Adrenal gland (tissue), 12 donors: Measurements from ENCODE around the gene ALB. TPM values are rescaled to one million over a fixed set of nuclear protein-coding genes. Genes with fewer than 3 reads are reported as not detected.

Experiments used
- DNase-seq, 7 donors: peaks; one replicate each; pipeline ENCODE4 v3.0.0-alpha.2; 2019 to 2020
- H3K27ac ChIP-seq, 5 donors: fragments of 200-600 bp; sonication (generic) in 4 of 5; 1 replicate in 3 of 5; 2 replicates in 2 of 5; pipeline versions ENCODE4 v1.5.1 to v1.8.0; 2016 to 2020; ENCODE audit warnings: mild to moderate bottlenecking in 1 of 5
- H3K27me3 ChIP-seq: fragments of 200-600 bp; 2 replicates; pipeline ENCODE4 v1.8.0; 2021
- H3K36me3 ChIP-seq, 2 donors: fragments of 200-600 bp; replicated peaks in 1 of 2; 1 replicate in 1 of 2; 2 replicates in 1 of 2; pipeline versions ENCODE4 v1.5.1 to v1.8.0; 2018 to 2022
- H3K4me1 ChIP-seq, 2 donors: fragments of 200-600 bp; replicated peaks in 1 of 2; 1 replicate in 1 of 2; 2 replicates in 1 of 2; pipeline versions ENCODE4 v1.5.1 to v1.8.0; 2018 to 2021
- H3K4me3 ChIP-seq, 4 donors: fragments of 200-600 bp; sonication (generic) in 3 of 4; one replicate each; pipeline ENCODE4 v1.5.1; 2016 to 2018
- H3K9me3 ChIP-seq, 3 donors: fragments of 200-600 bp; sonication (generic) in 1 of 3; replicated peaks in 1 of 3; 1 replicate in 2 of 3; 2 replicates in 1 of 3; pipeline versions ENCODE4 v1.5.1 to v1.8.0; 2016 to 2021
- POLR2A ChIP-seq, 2 donors: fragments of 450-650 bp; IDR thresholded peaks; one replicate each; pipeline ENCODE4 v1.6.1; 2017; ENCODE audit warnings: antibody characterized with exemption in 2 of 2, mild to moderate bottlenecking in 2 of 2, moderate library complexity in 1 of 2
- WGBS, 4 donors: extraction: QIAGEN DNeasy Blood & Tissue Kit in 2 of 4; methylation state at CpG; one replicate each; pipeline versions ENCODE4 v1.1.5 to v1.1.7; 2013 to 2017; 5-methylcytosine and 5-hydroxymethylcytosine counted together
- intact Hi-C, 2 donors: fragments of 100-400 bp; cut with DNase I; formaldehyde crosslinking; loops; one replicate each; pipeline versions ENCODE4 v1.14.1 to v1.15.0; 2022 to 2023
- polyA plus RNA-seq, 3 donors: library from polyadenylated mRNA; stranded (reverse); fragments of 200-250 nt in 2 of 3; fragments of 350-450 nt in 1 of 3; fragmentation: Illumina TruSeq in 1 of 3; extraction: RNeasy Lipid Tissue Mini Kit (QIAGEN cat#74804) in 1 of 3; gene quantifications; one replicate each; pipeline ENCODE4 v1.2.3, GENCODE V29; 2013 to 2014
- total RNA-seq, 9 donors: library from RNA; depleted of rRNA in 4 of 9; stranded (reverse); fragments of >200 nt in 4 of 9; fragments of 120-200 nt in 1 of 9; fragmentation: NEBNext Ultra II Directional in 1 of 9; extraction: Animal tissue kit (Norgen Biotek cat#: 25700) in 1 of 9; gene quantifications; one replicate each; pipeline versions ENCODE4 v1.1.0 to v1.2.4, GENCODE V29; 2013 to 2023
- TF ChIP-seq, protein P1 (sequence below), 6 experiments: fragments of 450-650 bp in 4 of 6; fragments of 200-600 bp in 2 of 6; sonication (generic) in 1 of 6; IDR thresholded peaks; 1 replicate in 5 of 6; 2 replicates in 1 of 6; pipeline versions ENCODE4 v1.5.1 to v1.8.0; 2016 to 2021; ENCODE audit warnings: antibody characterized with exemption in 6 of 6, mild to moderate bottlenecking in 2 of 6, moderate library complexity in 1 of 6
- donor health status: healthy with polysubstance abuse.
- donor health status: Bipolar disorder and iron deficiency.
- donor health status: DM: yes; HTN: yes; CAD: no.
- donor health status: DM: no; HTN: no; CAD: no.
- donor health status: DM: no; HTN: no; CAD: no.
- donor health status: DM: yes; HTN: yes; CAD: no.

ALB gene
- total and polyA plus RNA-seq, 12 donors: 0.61 to 38.5 (median 5.3) TPM; not detected in 3

DNA sequence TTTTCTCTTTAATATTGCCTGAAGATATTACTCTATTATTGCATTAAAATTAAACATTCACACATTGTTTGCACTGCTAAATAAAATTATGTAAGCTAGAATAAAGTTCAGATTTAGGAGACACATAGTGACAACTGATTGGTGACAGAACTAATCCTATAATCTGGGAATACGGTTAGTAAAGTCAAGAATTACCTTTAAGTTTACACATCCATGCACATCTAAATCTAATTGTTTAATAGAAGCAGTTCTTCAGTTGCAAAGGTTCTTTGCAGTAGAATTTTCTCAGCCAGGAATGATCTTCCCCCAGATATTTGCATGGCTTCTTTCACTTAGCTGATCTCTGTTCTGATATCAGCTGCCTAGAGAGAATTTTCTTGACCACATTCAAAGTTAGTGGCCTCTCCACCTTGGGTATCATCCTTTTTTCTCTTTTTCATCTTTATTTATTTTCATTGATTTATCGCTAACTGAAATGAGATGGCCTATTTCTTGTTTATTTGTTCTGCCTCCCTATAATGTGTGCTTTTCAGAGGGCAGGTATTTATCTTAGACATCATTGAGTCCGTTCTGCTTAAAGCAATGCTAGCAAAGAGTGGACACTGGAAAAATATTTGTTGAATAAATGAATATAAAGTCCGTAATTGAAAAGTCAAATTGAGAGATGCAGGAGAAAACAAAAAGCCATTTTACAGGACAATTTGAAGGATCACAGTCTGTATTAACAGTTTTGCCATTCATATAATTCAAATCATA lies 44.5 kb downstream of the ALB start:
- no peak overlapping the region for H3K27ac ChIP-seq
- no peak for DNase-seq
- H3K9me3 ChIP-seq: no peaks in the 10 kb centered on the region
- TF ChIP-seq POLR2A (IDR thresholded peaks at IDR 0.05): no peak
- TF ChIP-seq, protein P1, sequence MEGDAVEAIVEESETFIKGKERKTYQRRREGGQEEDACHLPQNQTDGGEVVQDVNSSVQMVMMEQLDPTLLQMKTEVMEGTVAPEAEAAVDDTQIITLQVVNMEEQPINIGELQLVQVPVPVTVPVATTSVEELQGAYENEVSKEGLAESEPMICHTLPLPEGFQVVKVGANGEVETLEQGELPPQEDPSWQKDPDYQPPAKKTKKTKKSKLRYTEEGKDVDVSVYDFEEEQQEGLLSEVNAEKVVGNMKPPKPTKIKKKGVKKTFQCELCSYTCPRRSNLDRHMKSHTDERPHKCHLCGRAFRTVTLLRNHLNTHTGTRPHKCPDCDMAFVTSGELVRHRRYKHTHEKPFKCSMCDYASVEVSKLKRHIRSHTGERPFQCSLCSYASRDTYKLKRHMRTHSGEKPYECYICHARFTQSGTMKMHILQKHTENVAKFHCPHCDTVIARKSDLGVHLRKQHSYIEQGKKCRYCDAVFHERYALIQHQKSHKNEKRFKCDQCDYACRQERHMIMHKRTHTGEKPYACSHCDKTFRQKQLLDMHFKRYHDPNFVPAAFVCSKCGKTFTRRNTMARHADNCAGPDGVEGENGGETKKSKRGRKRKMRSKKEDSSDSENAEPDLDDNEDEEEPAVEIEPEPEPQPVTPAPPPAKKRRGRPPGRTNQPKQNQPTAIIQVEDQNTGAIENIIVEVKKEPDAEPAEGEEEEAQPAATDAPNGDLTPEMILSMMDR (IDR thresholded peaks at IDR 0.05): no peak
- H3K4me3 ChIP-seq: no peak overlapping the region
- H3K27me3 ChIP-seq: peaks cover 5% of the 10 kb centered on the region
- no peaks in the 10 kb centered on the region for H3K36me3 ChIP-seq
- H3K4me1 ChIP-seq: no peaks in the 10 kb centered on the region
- intact Hi-C loops: no loop called here
- 84 to 91% (median 86%) methylated on average over 4 of the region's 4 CpGs for WGBS, 4 donors

DNA sequence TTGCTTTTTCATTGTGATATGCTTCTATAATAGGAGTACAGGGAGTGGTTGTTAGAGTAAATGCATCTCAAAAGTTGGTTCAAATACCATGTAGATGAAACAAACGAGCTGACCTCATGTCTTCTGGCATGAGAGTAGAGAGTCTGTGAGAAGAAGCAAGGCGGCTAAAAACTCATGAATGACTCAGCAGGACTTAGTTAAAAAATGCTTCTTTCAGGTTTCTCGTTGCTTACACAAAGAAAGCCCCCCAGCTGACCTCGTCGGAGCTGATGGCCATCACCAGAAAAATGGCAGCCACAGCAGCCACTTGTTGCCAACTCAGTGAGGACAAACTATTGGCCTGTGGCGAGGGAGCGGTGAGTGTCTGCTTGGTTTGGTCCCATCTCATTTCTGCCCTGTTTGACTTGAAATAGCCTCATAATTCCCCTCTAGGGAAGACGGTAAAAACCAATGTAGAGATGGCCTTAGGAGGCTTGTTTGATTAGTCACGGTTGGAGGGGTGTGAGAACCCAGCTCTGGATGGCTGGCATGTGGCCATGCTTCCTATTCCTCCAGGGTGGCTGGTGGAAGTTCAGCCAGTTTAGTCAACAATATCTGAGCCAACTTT lies 46.4 kb downstream of the ALB start:
- TF ChIP-seq, protein P1 (IDR thresholded peaks at IDR 0.05): no peak
- TF ChIP-seq POLR2A (IDR thresholded peaks at IDR 0.05): no peak
- Histone ChIP-seq H3K4me3 (no peak overlapping the region), H3K27me3 (peaks cover 5% of the 10 kb centered on the region), H3K27ac (no peak overlapping the region), H3K9me3 (no peaks in the 10 kb centered on the region), H3K4me1 (no peaks in the 10 kb centered on the region), H3K36me3 (no peaks in the 10 kb centered on the region)
- 63 to 71% (median 70%) methylated on average over 9 of the region's 9 CpGs for WGBS, 4 donors
- intact Hi-C loops: no loop called here
- DNase-seq: no peak

DNA sequence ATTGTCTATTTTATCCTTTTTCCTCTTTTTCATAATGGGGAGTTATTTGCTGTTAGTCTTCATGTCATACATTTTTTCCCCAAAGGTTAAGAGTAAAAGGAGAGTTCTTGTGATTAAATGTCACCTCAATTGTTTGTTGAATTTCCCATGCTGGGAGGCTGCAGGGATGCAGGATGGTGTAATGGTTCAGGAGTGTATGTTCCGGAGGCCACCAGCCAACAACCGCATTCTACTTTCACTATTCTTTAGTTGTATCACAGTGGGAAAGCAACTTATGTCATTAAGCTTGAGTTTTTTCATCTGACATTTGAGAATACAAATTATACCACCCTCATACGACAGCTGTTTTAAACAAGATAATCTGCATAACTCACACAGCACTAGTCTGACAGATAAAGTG lies 47.3 kb downstream of the ALB start:
- H3K4me1 ChIP-seq: no peaks in the 10 kb centered on the region
- TF ChIP-seq, protein P1 (IDR thresholded peaks at IDR 0.05): no peak
- H3K36me3 ChIP-seq: no peaks in the 10 kb centered on the region
- H3K9me3 ChIP-seq: no peaks in the 10 kb centered on the region
- no peak for DNase-seq
- no peak overlapping the region for H3K27ac ChIP-seq
- H3K4me3 ChIP-seq: no peak overlapping the region
- H3K27me3 ChIP-seq: peaks cover 5% of the 10 kb centered on the region
- intact Hi-C loops: no loop called here
- 74 to 80% (median 76%) methylated on average over 3 of the region's 3 CpGs for WGBS, 4 donors

DNA sequence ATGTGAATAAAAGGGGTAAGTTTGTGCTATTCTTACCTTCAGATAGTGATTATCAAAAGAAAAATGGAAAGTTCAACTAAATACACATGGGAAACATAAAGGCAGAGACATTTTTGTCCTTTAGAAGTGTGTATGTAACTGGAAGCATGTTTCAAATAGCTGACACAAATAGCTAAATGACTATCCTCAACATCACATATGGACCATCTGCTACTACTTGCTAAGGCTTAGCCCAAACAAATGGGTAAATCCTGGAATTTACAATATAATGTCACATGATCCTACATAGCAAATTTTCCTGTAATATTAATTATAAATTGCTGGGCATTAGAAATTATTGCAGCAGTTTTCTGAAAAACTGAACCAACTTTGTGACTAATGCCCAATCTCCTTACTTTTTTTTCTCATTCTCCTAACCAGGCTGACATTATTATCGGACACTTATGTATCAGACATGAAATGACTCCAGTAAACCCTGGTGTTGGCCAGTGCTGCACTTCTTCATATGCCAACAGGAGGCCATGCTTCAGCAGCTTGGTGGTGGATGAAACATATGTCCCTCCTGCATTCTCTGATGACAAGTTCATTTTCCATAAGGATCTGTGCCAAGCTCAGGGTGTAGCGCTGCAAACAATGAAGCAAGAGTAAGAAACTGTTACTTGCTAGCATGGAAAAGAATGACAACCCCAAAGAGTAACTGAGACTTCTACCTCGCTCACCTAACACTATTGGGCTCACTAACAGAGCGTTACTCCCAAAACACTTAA lies 48.1 kb downstream of the ALB start:
- DNase-seq: no peak
- WGBS, 4 donors: 87 to 95% (median 91%) methylated on average over 4 of the region's 4 CpGs
- Histone ChIP-seq H3K9me3 (no peaks in the 10 kb centered on the region), H3K4me1 (no peaks in the 10 kb centered on the region), H3K27me3 (peaks cover 5% of the 10 kb centered on the region), H3K4me3 (no peak overlapping the region), H3K36me3 (no peaks in the 10 kb centered on the region), H3K27ac (no peak overlapping the region)
- intact Hi-C loops: no loop called here
- no peak for TF ChIP-seq POLR2A (IDR thresholded peaks at IDR 0.05)
- TF ChIP-seq, protein P1 (IDR thresholded peaks at IDR 0.05): no peak
